ENCODE results near the gene RAD51B.

The RAD51B gene

GRCh38 chr14:68469208-68469713 is 649.7 kb downstream of the RAD51B start:
- in situ Hi-C loops (cut with MboI; ENCODE audit: low sequenced_read_pairs), result no loop called here

- in situ Hi-C loops (cut with MboI; ENCODE audit: low sequenced_read_pairs), result no loop called here
Measured at GRCh38 chr14:68470361-68470760, 650.8 kb downstream of the RAD51B start.

- in situ Hi-C loops (cut with MboI; ENCODE audit: low sequenced_read_pairs), result no loop called here
Measured at GRCh38 chr14:68471029-68471963, 651.7 kb downstream of the RAD51B start.

- in situ Hi-C loops (cut with MboI; ENCODE audit: low sequenced_read_pairs), result no loop called here
Measured at GRCh38 chr14:68471964-68472508, 652.5 kb downstream of the RAD51B start.

- in situ Hi-C loops (cut with MboI; ENCODE audit: low sequenced_read_pairs), result no loop called here
Measured at GRCh38 chr14:68473069-68473468, 653.5 kb downstream of the RAD51B start.

GRCh38 chr14:68473794-68474193 is 654.2 kb downstream of the RAD51B start:
- in situ Hi-C loops (cut with MboI; ENCODE audit: low sequenced_read_pairs), result no loop called here

- in situ Hi-C loops (cut with MboI; ENCODE audit: low sequenced_read_pairs), result no loop called here
Measured at GRCh38 chr14:68474741-68475140, 655.2 kb downstream of the RAD51B start.

GRCh38 chr14:68475802-68476201 is 656.2 kb downstream of the RAD51B start:
- in situ Hi-C loops (cut with MboI; ENCODE audit: low sequenced_read_pairs), result no loop called here

- in situ Hi-C loops (cut with MboI; ENCODE audit: low sequenced_read_pairs), result no loop called here
Measured at GRCh38 chr14:68476212-68477109, 656.9 kb downstream of the RAD51B start.

GRCh38 chr14:68477110-68477455 is 657.5 kb downstream of the RAD51B start:
- in situ Hi-C loops (cut with MboI; ENCODE audit: low sequenced_read_pairs), result no loop called here

- in situ Hi-C loops (cut with MboI; ENCODE audit: low sequenced_read_pairs), result no loop called here
Measured at GRCh38 chr14:68477461-68478085, 658.0 kb downstream of the RAD51B start.

- in situ Hi-C loops (cut with MboI; ENCODE audit: low sequenced_read_pairs), result no loop called here
Measured at GRCh38 chr14:68479247-68479646, 659.7 kb downstream of the RAD51B start.

GRCh38 chr14:68482018-68482417 is 662.4 kb downstream of the RAD51B start:
- in situ Hi-C loops (cut with MboI; ENCODE audit: low sequenced_read_pairs), result no loop called here

- in situ Hi-C loops (cut with MboI; ENCODE audit: low sequenced_read_pairs), result no loop called here
Measured at GRCh38 chr14:68482772-68483395, 663.3 kb downstream of the RAD51B start.

GRCh38 chr14:68486033-68486732 is 666.6 kb downstream of the RAD51B start:
- in situ Hi-C loops (cut with MboI; ENCODE audit: low sequenced_read_pairs), result no loop called here

GRCh38 chr14:68486809-68487208 is 667.2 kb downstream of the RAD51B start:
- in situ Hi-C loops (cut with MboI; ENCODE audit: low sequenced_read_pairs), result no loop called here

- in situ Hi-C loops (cut with MboI; ENCODE audit: low sequenced_read_pairs), result no loop called here
Measured at GRCh38 chr14:68487805-68488590, 668.4 kb downstream of the RAD51B start.

- in situ Hi-C loops (cut with MboI; ENCODE audit: low sequenced_read_pairs), result no loop called here
Measured at GRCh38 chr14:68491793-68492192, 672.2 kb downstream of the RAD51B start.
